Cardiac fibroblast (primary cell): ENCODE data around the gene TLE4.

Experiments used
- DNase-seq, 2 donors: peaks; one replicate each; pipeline versions ENCODE4 v3.0.0 to v3.0.0-alpha.2; 2010; ENCODE audit warnings: low read depth in 2 of 2
- H3K4me3 ChIP-seq, 2 donors: replicated peaks in 1 of 2; 1 replicate in 1 of 2; 2 replicates in 1 of 2; pipeline ENCODE4 v1.5.1; 2011; ENCODE audit warnings: low read depth in 2 of 2, low read length in 2 of 2, mild to moderate bottlenecking in 2 of 2, moderate library complexity in 1 of 2
- CTCF ChIP-seq: IDR thresholded peaks from one replicate; pipeline ENCODE4 v1.5.1; 2011; ENCODE audit warnings: low read depth, mild to moderate bottlenecking, low read length, inconsistent platforms

The TLE4 gene

GRCh38 chr9:79699479-79699878 lies 127.7 kb downstream of the TLE4 start:
- H3K4me3 ChIP-seq, result no peak overlapping the region
- DNase-seq, result no peak
- TF ChIP-seq CTCF, result no peak

GRCh38 chr9:79700607-79701360 lies 129.0 kb downstream of the TLE4 start:
- no peak for DNase-seq
- no peak for TF ChIP-seq CTCF
- H3K4me3 ChIP-seq, result no peak overlapping the region

GRCh38 chr9:79701651-79702050 lies 129.9 kb downstream of the TLE4 start:
- TF ChIP-seq CTCF, result no peak
- DNase-seq, result peak in 1 of 2 donors; percentile 20
- no peak overlapping the region for H3K4me3 ChIP-seq

GRCh38 chr9:79705704-79706103 lies 133.9 kb downstream of the TLE4 start:
- no peak overlapping the region for H3K4me3 ChIP-seq
- no peak for TF ChIP-seq CTCF
- no peak for DNase-seq

- no peak overlapping the region for H3K4me3 ChIP-seq
- no peak for DNase-seq
- no peak for TF ChIP-seq CTCF
These were observed 134.7 kb downstream of the TLE4 start for GRCh38 chr9:79706512-79706911.

GRCh38 chr9:79707589-79707988 lies 135.8 kb downstream of the TLE4 start:
- TF ChIP-seq CTCF, result no peak
- DNase-seq, result no peak
- no peak overlapping the region for H3K4me3 ChIP-seq

GRCh38 chr9:79708541-79708940 lies 136.8 kb downstream of the TLE4 start:
- no peak for TF ChIP-seq CTCF
- DNase-seq, result no peak
- H3K4me3 ChIP-seq, result no peak overlapping the region
